Erythroblast (primary cell): ENCODE measurements around the gene C19orf85.

Source experiments
- GATA1 ChIP-seq: IDR thresholded peaks from 2 replicates; pipeline ENCODE4 v1.6.1; 2011; ENCODE audit warnings: low read depth, mild to moderate bottlenecking, control low read depth, low read length, moderate library complexity
- POLR2A ChIP-seq: IDR thresholded peaks from 2 replicates; pipeline ENCODE4 v1.6.1; 2011; ENCODE audit warnings: mild to moderate bottlenecking, low read length

DNA sequence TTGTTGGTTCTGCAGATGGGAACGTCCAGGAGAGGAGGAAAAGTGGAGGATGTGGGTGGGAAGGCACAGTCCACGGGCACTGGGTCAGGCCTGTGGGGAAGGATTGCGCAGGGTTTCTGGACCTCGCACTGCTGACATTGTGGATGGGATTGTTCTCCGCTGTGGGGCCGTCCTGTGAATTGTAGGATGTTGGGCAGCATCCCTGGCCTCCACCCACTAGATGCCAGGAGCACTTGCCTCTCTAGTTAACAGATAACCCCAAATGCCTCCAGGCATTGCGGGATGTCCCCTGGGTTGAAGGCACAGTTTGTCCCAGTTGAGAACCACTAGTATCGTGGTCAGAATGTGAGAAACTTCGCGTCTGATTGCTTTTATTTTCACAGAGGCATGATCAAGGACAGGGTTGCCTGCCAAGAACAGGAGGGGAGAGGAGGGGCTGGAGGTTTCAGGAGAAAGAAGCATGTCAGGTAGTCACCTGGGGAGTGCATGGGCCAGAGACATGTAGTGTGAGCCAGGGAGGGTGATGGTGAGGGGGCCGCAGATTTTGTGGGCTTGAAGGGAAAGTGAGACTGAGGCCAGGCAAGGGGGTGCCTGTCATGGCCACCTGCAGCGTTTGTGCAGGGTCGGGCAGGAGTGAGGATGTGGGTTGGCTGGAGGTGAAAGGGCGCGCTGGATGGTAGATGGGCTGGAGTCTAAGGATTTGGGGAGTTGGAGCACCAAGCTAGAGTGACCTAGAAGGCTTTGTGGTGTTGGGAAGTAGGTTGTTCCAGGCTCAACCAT, 15.1 kb upstream of the C19orf85 start:
- TF ChIP-seq POLR2A = no peak
- no peak for TF ChIP-seq GATA1
